Body of pancreas (tissue), 4 donors: ENCODE measurements around the gene SH3D21. TPM values are rescaled to one million over a fixed set of nuclear protein-coding genes. Genes with fewer than 3 reads are reported as not detected.
A peak's percentile ranks its signal among the peaks of the same experiment; 100 is the strongest.

Source experiments
- ATAC-seq: fragments of 150-250 bp; one replicate; pipeline ENCODE4 v1.9.1; 2016
- DNase-seq, 4 donors: peaks; one replicate each; pipeline ENCODE4 v3.0.0-alpha.2; 2019
- H3K27ac ChIP-seq, 4 donors: fragments of 200-600 bp; sonication (generic); 1 replicate in 3 of 4; 2 replicates in 1 of 4; pipeline versions ENCODE4 v1.5.1 to v1.6.1; 2016 to 2019; ENCODE audit warnings: mild to moderate bottlenecking in 1 of 4, mixed read lengths in 1 of 4, moderate library complexity in 1 of 4
- H3K27me3 ChIP-seq, 2 donors: fragments of 200-600 bp; sonication (generic); one replicate each; pipeline ENCODE4 v1.6.0; 2016; ENCODE audit warnings: mild to moderate bottlenecking in 1 of 2
- H3K36me3 ChIP-seq, 2 donors: fragments of 200-600 bp; sonication (generic); replicated peaks in 1 of 2; 2 replicates each; pipeline ENCODE4 v1.5.1; 2016; ENCODE audit warnings: low read depth in 2 of 2; ENCODE audit not compliant: insufficient read depth in 1 of 2
- H3K4me1 ChIP-seq: fragments of 200-600 bp; sonication (generic); one replicate; pipeline ENCODE4 v1.6.0; 2016
- H3K4me3 ChIP-seq, 2 donors: fragments of 200-600 bp; sonication (generic); 1 replicate in 1 of 2; 2 replicates in 1 of 2; pipeline ENCODE4 v1.5.1; 2016 to 2019
- H3K9me3 ChIP-seq, 3 donors: fragments of 200-600 bp; sonication (generic); 1 replicate in 2 of 3; 2 replicates in 1 of 3; pipeline ENCODE4 v1.5.1; 2016
- POLR2A ChIP-seq, 3 donors: fragments of 450-650 bp; IDR thresholded peaks; one replicate each; pipeline ENCODE4 v1.6.1; 2016; ENCODE audit warnings: antibody characterized with exemption in 3 of 3, mild to moderate bottlenecking in 2 of 3
- WGBS, 2 donors: methylation state at CpG; one replicate each; pipeline ENCODE4 v1.1.5; 2017; 5-methylcytosine and 5-hydroxymethylcytosine counted together
- intact Hi-C: fragments of 100-400 bp; cut with DNase I; formaldehyde crosslinking; loops from one replicate; pipeline ENCODE4 v1.15.1; 2023
- total RNA-seq, 2 donors: library from RNA; depleted of rRNA; stranded (reverse); fragments of >200 nt; gene quantifications; one replicate each; pipeline ENCODE4 v1.1.0, GENCODE V29; 2016
- TF ChIP-seq, protein P1 (sequence below), 7 experiments: fragments of 450-650 bp in 4 of 7; fragments of 200-600 bp in 3 of 7; sonication (generic) in 3 of 7; IDR thresholded peaks; one replicate each; pipeline ENCODE4 v1.5.1; 2016 to 2019; ENCODE audit warnings: antibody characterized with exemption in 7 of 7

Gene SH3D21
- total RNA-seq, 2 donors from 2014 or later = 0.33 to 0.52 TPM

DNA sequence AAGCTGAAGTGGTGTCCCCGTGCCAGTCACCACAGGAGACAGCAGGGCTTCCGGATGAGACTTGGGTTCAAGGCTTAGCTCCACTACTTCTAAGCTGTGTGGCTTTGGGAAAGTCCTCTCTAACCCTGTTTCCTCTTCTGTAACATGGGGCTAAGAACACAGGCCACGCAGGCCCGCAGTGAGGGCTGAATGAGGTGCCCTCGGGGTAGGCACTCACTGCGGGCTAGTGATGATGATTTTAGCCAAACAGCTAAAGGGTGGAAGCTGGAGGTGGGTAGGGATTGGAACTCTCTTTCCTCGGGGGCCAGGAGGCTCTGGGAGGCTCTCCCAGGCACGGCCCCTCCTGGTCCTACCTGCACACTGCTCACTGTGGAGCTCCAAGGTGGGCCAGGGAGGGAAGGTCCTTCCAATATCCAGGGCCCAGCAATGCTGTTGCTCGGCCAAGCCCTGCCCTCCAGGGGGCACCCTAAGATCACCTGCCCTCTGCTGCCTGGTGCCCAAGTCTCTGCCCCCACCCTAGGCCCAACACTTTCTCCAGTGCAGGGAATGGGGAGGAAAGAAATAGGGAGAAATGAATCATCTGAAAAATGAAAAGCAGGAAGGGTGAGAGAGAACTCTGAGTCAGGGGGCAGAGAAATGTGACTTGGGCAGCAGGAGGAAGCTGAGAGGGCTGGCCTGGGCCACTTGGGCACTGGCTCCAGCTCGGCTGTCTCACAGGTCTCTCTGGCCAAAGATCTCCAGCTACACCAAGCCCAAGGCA, 36.4 kb downstream of the SH3D21 start:
- peak in 3 of 4 donors; percentile 39 to 58 (median 42) for DNase-seq
- intact Hi-C loops = no loop called here
- no peak overlapping the region for H3K27ac ChIP-seq

DNA sequence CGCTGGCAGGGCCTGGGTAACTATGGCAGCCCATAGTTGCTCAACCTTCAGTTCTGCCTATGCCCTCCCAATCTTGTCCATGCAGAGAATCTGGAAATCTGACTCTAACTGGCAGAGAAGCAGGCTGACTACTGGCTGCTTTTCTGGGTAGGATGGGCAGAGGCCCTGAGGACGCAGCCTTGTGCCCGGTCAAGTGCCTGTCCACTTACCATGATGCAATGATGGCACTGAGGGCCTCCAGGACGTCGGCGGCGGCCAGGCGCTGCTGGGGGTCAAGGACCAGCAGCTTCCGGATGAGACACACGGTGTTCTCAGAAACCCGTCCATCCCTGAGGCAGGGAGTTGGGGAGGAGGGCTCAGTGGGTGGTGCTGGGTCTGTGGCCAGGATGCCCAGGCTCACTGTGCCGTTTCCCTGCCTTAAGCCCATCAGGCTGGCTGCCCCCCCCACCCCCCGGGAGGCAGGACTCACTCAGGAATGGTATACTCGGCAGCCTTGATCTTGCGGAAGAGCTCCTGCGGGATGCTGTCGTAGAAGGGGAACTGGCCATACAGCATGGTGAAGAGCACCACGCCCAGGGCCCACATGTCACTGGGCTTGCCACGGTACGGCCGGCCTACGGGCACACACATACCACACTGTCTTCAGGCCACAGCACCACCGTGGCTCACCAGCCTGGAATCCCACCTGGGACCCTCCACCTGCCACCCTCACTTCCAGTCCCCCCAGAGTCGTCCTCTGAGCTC, 37.7 kb downstream of the SH3D21 start:
- WGBS, 2 donors = 88 to 90% methylated on average over 7 to 16 of the region's 24 CpGs
- Histone ChIP-seq H3K36me3 (peaks cover 0 to 39% of the 10 kb centered on the region in 2 donors), H3K27ac (no peak overlapping the region), H3K4me3 (no peak overlapping the region), H3K9me3 (no peaks in the 10 kb centered on the region), H3K4me1 (no peaks in the 10 kb centered on the region), H3K27me3 (no peaks in the 10 kb centered on the region)
- intact Hi-C loops = no loop called here
- no peak for TF ChIP-seq POLR2A (IDR thresholded peaks at IDR 0.05)
- TF ChIP-seq, protein P1, sequence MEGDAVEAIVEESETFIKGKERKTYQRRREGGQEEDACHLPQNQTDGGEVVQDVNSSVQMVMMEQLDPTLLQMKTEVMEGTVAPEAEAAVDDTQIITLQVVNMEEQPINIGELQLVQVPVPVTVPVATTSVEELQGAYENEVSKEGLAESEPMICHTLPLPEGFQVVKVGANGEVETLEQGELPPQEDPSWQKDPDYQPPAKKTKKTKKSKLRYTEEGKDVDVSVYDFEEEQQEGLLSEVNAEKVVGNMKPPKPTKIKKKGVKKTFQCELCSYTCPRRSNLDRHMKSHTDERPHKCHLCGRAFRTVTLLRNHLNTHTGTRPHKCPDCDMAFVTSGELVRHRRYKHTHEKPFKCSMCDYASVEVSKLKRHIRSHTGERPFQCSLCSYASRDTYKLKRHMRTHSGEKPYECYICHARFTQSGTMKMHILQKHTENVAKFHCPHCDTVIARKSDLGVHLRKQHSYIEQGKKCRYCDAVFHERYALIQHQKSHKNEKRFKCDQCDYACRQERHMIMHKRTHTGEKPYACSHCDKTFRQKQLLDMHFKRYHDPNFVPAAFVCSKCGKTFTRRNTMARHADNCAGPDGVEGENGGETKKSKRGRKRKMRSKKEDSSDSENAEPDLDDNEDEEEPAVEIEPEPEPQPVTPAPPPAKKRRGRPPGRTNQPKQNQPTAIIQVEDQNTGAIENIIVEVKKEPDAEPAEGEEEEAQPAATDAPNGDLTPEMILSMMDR (IDR thresholded peaks at IDR 0.05) = no peak
- DNase-seq (no peak), ATAC-seq (no peak)

More for the DNA sequence above, 36.4 kb downstream of the SH3D21 start:
- TF ChIP-seq POLR2A (IDR thresholded peaks at IDR 0.05) = no peak
- TF ChIP-seq, protein P1 (IDR thresholded peaks at IDR 0.05) = peak; percentile 26 to 53 (median 46)
- ATAC-seq = peak; percentile 29
- Histone ChIP-seq H3K4me3 (no peak overlapping the region), H3K27me3 (no peaks in the 10 kb centered on the region), H3K9me3 (no peaks in the 10 kb centered on the region), H3K4me1 (no peaks in the 10 kb centered on the region), H3K36me3 (peaks cover 0 to 31% of the 10 kb centered on the region in 2 donors)
- WGBS, 2 donors = 73 to 78% methylated on average over 4 to 10 of the region's 10 CpGs

DNA sequence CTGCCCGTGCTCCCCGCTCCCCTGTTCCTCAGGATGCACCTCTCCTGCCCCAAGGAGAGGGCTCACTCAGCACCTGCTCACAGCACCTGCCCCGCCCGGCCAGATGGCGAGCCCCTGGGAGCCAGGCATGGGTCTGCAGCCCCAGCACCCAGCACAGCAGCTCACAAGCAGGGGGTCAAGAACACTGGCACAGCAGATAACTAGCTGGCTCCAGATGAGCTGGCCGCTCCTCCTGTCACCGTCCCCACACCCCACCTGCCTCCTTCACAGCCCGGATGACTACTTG, 38.2 kb downstream of the SH3D21 start:
- Histone ChIP-seq H3K4me3 (no peak overlapping the region), H3K27me3 (no peaks in the 10 kb centered on the region), H3K27ac (no peak overlapping the region), H3K9me3 (no peaks in the 10 kb centered on the region), H3K4me1 (no peaks in the 10 kb centered on the region), H3K36me3 (peaks cover 0 to 39% of the 10 kb centered on the region in 2 donors)
- DNase-seq (no peak), ATAC-seq (no peak)
- intact Hi-C loops = no loop called here
- WGBS, 2 donors = 93 to 94% methylated on average over 3 to 8 of the region's 8 CpGs
- TF ChIP-seq, protein P1 (IDR thresholded peaks at IDR 0.05) = no peak
- no peak for TF ChIP-seq POLR2A (IDR thresholded peaks at IDR 0.05)

DNA sequence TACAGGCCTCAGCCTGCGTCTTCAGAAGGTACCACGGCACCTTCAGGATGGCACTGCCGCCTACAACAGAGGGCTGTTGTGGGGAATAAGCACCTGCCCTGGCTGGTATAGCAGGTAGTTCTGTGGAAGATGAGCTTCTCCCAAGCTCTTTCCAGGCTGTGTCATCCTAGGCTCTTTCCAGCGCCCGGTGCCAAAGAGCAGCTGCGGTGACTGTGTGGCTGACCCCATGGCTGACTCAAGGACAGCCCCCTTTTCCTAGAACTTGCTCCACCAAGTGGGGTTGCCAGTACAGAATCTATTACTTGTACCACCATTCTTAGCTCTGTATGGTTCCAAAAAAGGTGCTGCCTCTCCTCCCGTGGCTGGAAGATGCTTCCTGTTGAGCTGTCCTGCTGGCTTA, 39.2 kb downstream of the SH3D21 start:
- Histone ChIP-seq H3K27ac (no peak overlapping the region), H3K4me1 (no peaks in the 10 kb centered on the region), H3K4me3 (no peak overlapping the region), H3K36me3 (peaks cover 0 to 39% of the 10 kb centered on the region in 2 donors), H3K9me3 (no peaks in the 10 kb centered on the region), H3K27me3 (no peaks in the 10 kb centered on the region)
- WGBS, 2 donors = 91 to 94% methylated on average over 6 to 7 of the region's 7 CpGs
- ATAC-seq (no peak), DNase-seq (no peak)
- intact Hi-C loops = no loop called here
- TF ChIP-seq, protein P1 (IDR thresholded peaks at IDR 0.05) = no peak
- TF ChIP-seq POLR2A (IDR thresholded peaks at IDR 0.05) = no peak
